ENCODE results near the gene DDX41.

- no peak for TF ChIP-seq POLR2A (IDR thresholded peaks at IDR 0.05)
- no peak for TF ChIP-seq CTCF (IDR thresholded peaks at IDR 0.05)
Measured at GRCh38 chr5:177498013-177498787, 18.6 kb downstream of the DDX41 start.
